ENCODE results near the gene TOR3A. TPM values are rescaled to one million over a fixed set of nuclear protein-coding genes. Genes with fewer than 3 reads are reported as not detected.
A peak's percentile ranks its signal among the peaks of the same experiment; 100 is the strongest.
"Not testable (repeated sequence)": the region's sequence is repeated elsewhere in the genome, so short reads cannot be mapped to it uniquely, and the experiment has no call there.

The TOR3A gene
- total and polyA plus RNA-seq, 7 donors, result 8.3 to 53.5 (median 38.8) TPM

DNA sequence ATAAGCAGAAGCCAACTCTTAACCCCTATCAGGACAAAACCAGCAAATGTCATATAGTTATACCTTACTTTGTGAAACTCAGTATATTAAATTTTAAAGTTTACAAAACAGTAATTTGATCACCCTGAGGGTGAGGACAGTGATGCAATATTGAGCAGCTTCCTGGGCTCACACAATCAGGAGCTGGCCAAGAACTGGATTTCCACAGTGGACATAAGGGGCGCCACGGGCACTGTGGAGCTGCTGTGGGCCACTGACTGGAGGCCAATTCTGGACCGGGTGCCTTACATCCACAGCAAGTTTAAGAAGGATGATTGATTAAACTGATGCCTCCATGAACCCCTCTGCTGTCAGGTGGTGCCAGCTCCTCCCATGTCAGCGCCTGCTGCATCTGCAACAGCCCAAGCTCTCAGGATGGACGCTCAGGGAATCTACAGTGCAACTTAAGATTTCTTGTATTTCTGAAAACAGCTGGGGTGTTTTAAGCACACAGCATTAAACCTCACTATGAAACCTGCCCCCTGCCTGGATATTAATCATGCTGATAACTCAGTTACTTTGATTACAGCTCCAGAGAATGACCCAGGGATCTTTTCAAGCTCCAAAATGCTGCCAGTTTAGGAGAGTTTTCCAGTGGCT is 55.9 kb downstream of the TOR3A start:
- 87 to 93% methylated on average over 5 of the region's 5 CpGs for WGBS, 2 donors
- Histone ChIP-seq H3K4me1 (peaks cover 0 to 47% (median 26%) of the 10 kb centered on the region in 4 donors), H3K4me3 (no peak overlapping the region), H3K36me3 (no peaks in the 10 kb centered on the region), H3K27me3 (no peaks in the 10 kb centered on the region), H3K27ac (no peak overlapping the region), H3K9me3 (no peaks in the 10 kb centered on the region)
- intact Hi-C loops (cut with DNase I), result no loop called here
- no peak for TF ChIP-seq POLR2AphosphoS5 (IDR thresholded peaks at IDR 0.05)
- no peak for TF ChIP-seq POLR2A (IDR thresholded peaks at IDR 0.05)
- TF ChIP-seq EP300 (IDR thresholded peaks at IDR 0.05), result no peak
- no peak for TF ChIP-seq CTCF (IDR thresholded peaks at IDR 0.05)
- DNase-seq, result no peak

DNA sequence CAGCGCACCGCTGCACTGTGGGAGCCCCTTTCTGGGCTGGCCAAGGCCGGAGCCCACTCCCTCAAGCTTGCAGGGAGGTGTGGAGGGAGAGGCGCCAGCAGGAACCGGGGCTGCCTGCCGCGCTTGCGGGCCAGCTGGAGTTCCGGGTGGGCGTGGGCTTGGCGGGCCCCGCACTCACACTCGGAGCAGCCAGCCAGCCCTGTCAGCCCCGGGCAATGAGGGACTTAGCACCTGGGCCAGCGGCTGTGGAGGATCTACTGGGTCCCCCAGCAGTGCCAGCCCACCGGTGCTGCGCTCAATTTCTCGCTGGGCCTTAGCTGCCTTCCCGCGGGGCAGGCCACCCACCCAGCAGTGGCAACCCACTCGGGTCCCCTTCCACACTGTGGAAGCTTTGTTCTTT is 56.9 kb downstream of the TOR3A start:
- H3K4me3 ChIP-seq; intact Hi-C loops (cut with DNase I); DNase-seq; H3K9me3 ChIP-seq; H3K36me3 ChIP-seq; H3K27ac ChIP-seq; H3K27me3 ChIP-seq: not testable (repeated sequence)
- 97 to 98% methylated on average over 21 of the region's 21 CpGs for WGBS, 2 donors
- H3K4me1 ChIP-seq, result peaks cover 0 to 52% (median 35%) of the 10 kb centered on the region in 4 donors

GRCh38 chr1:179141592-179142251 is 59.9 kb downstream of the TOR3A start:
- Histone ChIP-seq H3K4me3 (peak overlapping the region in 3 of 4 donors; percentile 13 to 26 (median 23)), H3K27me3 (no peaks in the 10 kb centered on the region), H3K4me1 (peaks cover 0 to 57% (median 37%) of the 10 kb centered on the region in 4 donors), H3K27ac (peak overlapping the region; percentile 51 to 74 (median 70)), H3K36me3 (no peaks in the 10 kb centered on the region), H3K9me3 (no peaks in the 10 kb centered on the region)
- intact Hi-C loops (cut with DNase I), result no loop called here
- TF ChIP-seq POLR2A (IDR thresholded peaks at IDR 0.05) (no peak), POLR2AphosphoS5 (IDR thresholded peaks at IDR 0.05) (no peak), EP300 (IDR thresholded peaks at IDR 0.05) (no peak), CTCF (IDR thresholded peaks at IDR 0.05) (no peak)
- no peak for DNase-seq
- WGBS, 2 donors, result 52 to 81% methylated on average over 4 of the region's 4 CpGs

DNA sequence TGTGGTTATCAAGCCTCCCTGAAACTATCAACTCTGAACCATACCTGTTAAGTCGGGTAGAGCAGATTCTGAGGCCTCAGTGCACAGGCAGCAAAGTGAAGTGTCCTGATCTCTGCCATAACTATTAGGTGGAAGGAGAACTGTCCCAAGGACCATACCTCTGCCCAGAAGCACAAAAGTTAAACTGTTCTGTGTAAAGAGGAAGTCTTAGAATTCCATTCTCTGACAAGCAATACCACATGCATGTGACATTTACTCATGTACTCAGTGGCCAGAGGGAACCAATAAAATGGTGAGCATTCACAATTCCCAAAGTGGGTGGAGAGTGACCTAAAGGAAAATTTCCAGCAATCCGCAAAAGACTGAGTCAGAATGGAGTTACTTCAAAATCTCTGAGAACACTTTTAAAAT is 61.0 kb downstream of the TOR3A start:
- Histone ChIP-seq H3K27me3 (no peaks in the 10 kb centered on the region), H3K36me3 (no peaks in the 10 kb centered on the region), H3K4me3 (peak overlapping the region in 3 of 4 donors; percentile 13 to 26 (median 23)), H3K9me3 (no peaks in the 10 kb centered on the region), H3K4me1 (peaks cover 0 to 54% (median 33%) of the 10 kb centered on the region in 4 donors), H3K27ac (peak overlapping the region; percentile 51 to 74 (median 70))
- TF ChIP-seq POLR2AphosphoS5 (IDR thresholded peaks at IDR 0.05) (peak; percentile 60 to 91 (median 67)), CTCF (IDR thresholded peaks at IDR 0.05) (no peak), EP300 (IDR thresholded peaks at IDR 0.05) (peak in 1 of 4 donors; percentile 69), POLR2A (IDR thresholded peaks at IDR 0.05) (peak in 1 of 2 donors; percentile 29)
- intact Hi-C loops (cut with DNase I), result no loop called here
- no peak for DNase-seq
- 72 to 88% methylated on average over 2 of the region's 2 CpGs for WGBS, 2 donors

GRCh38 chr1:179143322-179143721 is 61.5 kb downstream of the TOR3A start:
- Histone ChIP-seq H3K4me1 (peaks cover 0 to 51% (median 30%) of the 10 kb centered on the region in 4 donors), H3K27me3 (no peaks in the 10 kb centered on the region), H3K27ac (peak overlapping the region; percentile 51 to 74 (median 70)), H3K9me3 (no peaks in the 10 kb centered on the region), H3K36me3 (no peaks in the 10 kb centered on the region), H3K4me3 (peak overlapping the region in 1 of 4 donors; percentile 23)
- TF ChIP-seq POLR2A (IDR thresholded peaks at IDR 0.05) (no peak), EP300 (IDR thresholded peaks at IDR 0.05) (no peak), CTCF (IDR thresholded peaks at IDR 0.05) (no peak), POLR2AphosphoS5 (IDR thresholded peaks at IDR 0.05) (no peak)
- intact Hi-C loops (cut with DNase I), result no loop called here
- 59 to 79% methylated on average over 3 of the region's 3 CpGs for WGBS, 2 donors
- DNase-seq, result no peak
